Spleen (tissue), 11 donors: ENCODE measurements around the gene BCL10. TPM values are rescaled to one million over a fixed set of nuclear protein-coding genes. Genes with fewer than 3 reads are reported as not detected.

Experiments used
- DNase-seq: peaks from one replicate; pipeline ENCODE4 v3.0.0-alpha.2; 2020
- H3K27ac ChIP-seq, 8 donors: fragments of 200-600 bp; sonication (generic) in 7 of 8; 1 replicate in 4 of 8; 2 replicates in 4 of 8; pipeline versions ENCODE4 v1.5.0 to v1.8.0; 2016 to 2021; ENCODE audit warnings: inconsistent platforms in 4 of 8, mild to moderate bottlenecking in 4 of 8, moderate library complexity in 1 of 8
- H3K27me3 ChIP-seq, 7 donors: fragments of 200-600 bp; sonication (generic) in 6 of 7; replicated peaks in 1 of 7; 1 replicate in 4 of 7; 2 replicates in 3 of 7; pipeline versions ENCODE4 v1.5.0 to v1.8.0; 2016 to 2021; ENCODE audit warnings: inconsistent platforms in 3 of 7, mild to moderate bottlenecking in 1 of 7
- H3K36me3 ChIP-seq, 6 donors: fragments of 200-600 bp; sonication (generic) in 5 of 6; 1 replicate in 4 of 6; 2 replicates in 2 of 6; pipeline versions ENCODE4 v1.5.0 to v1.8.0; 2016 to 2021; ENCODE audit warnings: inconsistent platforms in 2 of 6
- H3K4me1 ChIP-seq, 6 donors: fragments of 200-600 bp; sonication (generic) in 5 of 6; 1 replicate in 3 of 6; 2 replicates in 3 of 6; pipeline versions ENCODE4 v1.5.0 to v1.8.0; 2016 to 2021; ENCODE audit warnings: inconsistent platforms in 3 of 6
- H3K4me3 ChIP-seq, 8 donors: fragments of 200-600 bp; sonication (generic) in 7 of 8; 1 replicate in 4 of 8; 2 replicates in 4 of 8; pipeline versions ENCODE4 v1.5.0 to v1.8.0; 2016 to 2021; ENCODE audit warnings: inconsistent platforms in 4 of 8, mild to moderate bottlenecking in 4 of 8, moderate library complexity in 2 of 8
- H3K9me3 ChIP-seq, 8 donors: fragments of 200-600 bp; sonication (generic) in 7 of 8; 1 replicate in 4 of 8; 2 replicates in 4 of 8; pipeline versions ENCODE4 v1.5.0 to v1.8.0; 2016 to 2021; ENCODE audit warnings: inconsistent platforms in 4 of 8
- POLR2A ChIP-seq, 3 donors: fragments of 450-650 bp; IDR thresholded peaks; one replicate each; pipeline ENCODE4 v1.5.1; 2017; ENCODE audit warnings: antibody characterized with exemption in 3 of 3, mild to moderate bottlenecking in 1 of 3
- POLR2AphosphoS5 ChIP-seq, 3 donors: sonication (generic); formaldehyde crosslinking; IDR thresholded peaks; one replicate each; pipeline ENCODE4 v1.5.1; 2017; ENCODE audit warnings: antibody characterized with exemption in 3 of 3
- WGBS, 5 donors: extraction: QIAGEN DNeasy Blood & Tissue Kit in 3 of 5; methylation state at CpG; one replicate each; pipeline versions ENCODE4 v1.1.5 to v1.1.7; 2013 to 2018; 5-methylcytosine and 5-hydroxymethylcytosine counted together
- intact Hi-C: fragments of 100-400 bp; cut with DNase I; formaldehyde crosslinking; loops from one replicate; pipeline ENCODE4 v1.15.0; 2023; ENCODE audit warnings: low total_unique reads
- polyA plus RNA-seq, 3 donors: library from polyadenylated mRNA; stranded (reverse); fragments of 200-250 nt; gene quantifications; one replicate each; pipeline ENCODE4 v1.2.1, GENCODE V29; 2013
- total RNA-seq, 7 donors: library from RNA; depleted of rRNA in 3 of 7; stranded (reverse); fragments of >200 nt in 3 of 7; fragmentation: NEBNext Ultra II Directional in 4 of 7; extraction: Animal tissue kit (Norgen Biotek cat#: 25700) in 4 of 7; gene quantifications; one replicate each; pipeline versions ENCODE4 v1.1.0 to v1.2.1, GENCODE V29; 2016 to 2021
- TF ChIP-seq, protein P1 (sequence below), 11 experiments: fragments of 200-600 bp in 7 of 11; fragments of 450-650 bp in 4 of 11; sonication (generic) in 4 of 11; IDR thresholded peaks in 8 of 11; conservative IDR thresholded peaks in 3 of 11; 1 replicate in 7 of 11; 2 replicates in 4 of 11; pipeline versions ENCODE4 v1.4.0 to v1.8.0; 2016 to 2021; ENCODE audit warnings: antibody characterized with exemption in 11 of 11, inconsistent platforms in 4 of 11, mild to moderate bottlenecking in 1 of 11
- donor health status: healthy with polysubstance abuse.
- donor health status: DM: no; HTN: no; CAD: no; lungs with moderate emphysema.
- donor health status: DM: no; HTN: no; CAD: no.
- donor health status: Bipolar disorder and iron deficiency.
- donor health status: healthy.
- donor health status: DM: no; HTN: no; CAD: no.
- donor health status: DM: yes; HTN: yes; CAD: no.

BCL10 gene
- total and polyA plus RNA-seq, 10 donors: 10.5 to 45.1 (median 33.7) TPM

DNA sequence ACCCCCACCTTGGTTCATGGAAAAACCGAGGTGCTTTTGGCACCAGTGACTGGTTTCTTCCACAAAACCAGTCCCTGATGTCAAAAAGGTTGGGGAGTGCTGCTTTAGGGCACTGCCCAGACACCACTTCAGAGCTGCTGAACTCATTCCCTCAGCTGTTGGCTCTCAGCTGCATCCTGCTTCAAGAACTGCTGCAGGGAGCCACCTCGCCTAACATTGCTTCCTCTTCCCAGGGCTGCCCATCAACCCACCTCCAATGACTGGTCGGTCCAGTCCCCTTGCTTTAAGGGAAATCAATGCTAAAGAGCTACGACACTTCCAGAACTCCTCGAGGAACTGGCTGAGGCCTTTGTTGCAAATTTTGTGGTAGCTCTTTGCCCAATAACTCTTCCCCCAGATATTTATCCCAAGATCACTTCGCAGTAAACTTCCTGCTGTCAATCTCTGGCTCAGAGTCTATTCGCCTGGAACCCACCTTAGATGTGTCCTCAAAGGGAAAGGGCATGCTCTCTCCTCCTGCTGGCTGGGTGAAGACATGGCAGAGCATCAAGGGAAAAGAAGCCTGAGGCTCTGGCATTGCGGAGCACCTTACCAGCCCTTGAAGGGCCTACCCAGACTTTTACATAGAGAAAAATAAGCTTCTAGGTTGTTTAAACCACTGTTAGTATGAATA is 46.0 kb downstream of the BCL10 start:
- Histone ChIP-seq H3K4me1 (peaks cover 0 to 6% (median 0%) of the 10 kb centered on the region in 6 donors), H3K36me3 (no peaks in the 10 kb centered on the region), H3K27me3 (no peaks in the 10 kb centered on the region), H3K27ac (no peak overlapping the region), H3K4me3 (no peak overlapping the region), H3K9me3 (no peaks in the 10 kb centered on the region)
- intact Hi-C loops: no loop called here
- no peak for DNase-seq
- 47 to 68% (median 59%) methylated on average over 8 of the region's 8 CpGs for WGBS, 5 donors
- TF ChIP-seq POLR2A (IDR thresholded peaks at IDR 0.05) (no peak), POLR2AphosphoS5 (IDR thresholded peaks at IDR 0.05) (no peak)
- TF ChIP-seq, protein P1, sequence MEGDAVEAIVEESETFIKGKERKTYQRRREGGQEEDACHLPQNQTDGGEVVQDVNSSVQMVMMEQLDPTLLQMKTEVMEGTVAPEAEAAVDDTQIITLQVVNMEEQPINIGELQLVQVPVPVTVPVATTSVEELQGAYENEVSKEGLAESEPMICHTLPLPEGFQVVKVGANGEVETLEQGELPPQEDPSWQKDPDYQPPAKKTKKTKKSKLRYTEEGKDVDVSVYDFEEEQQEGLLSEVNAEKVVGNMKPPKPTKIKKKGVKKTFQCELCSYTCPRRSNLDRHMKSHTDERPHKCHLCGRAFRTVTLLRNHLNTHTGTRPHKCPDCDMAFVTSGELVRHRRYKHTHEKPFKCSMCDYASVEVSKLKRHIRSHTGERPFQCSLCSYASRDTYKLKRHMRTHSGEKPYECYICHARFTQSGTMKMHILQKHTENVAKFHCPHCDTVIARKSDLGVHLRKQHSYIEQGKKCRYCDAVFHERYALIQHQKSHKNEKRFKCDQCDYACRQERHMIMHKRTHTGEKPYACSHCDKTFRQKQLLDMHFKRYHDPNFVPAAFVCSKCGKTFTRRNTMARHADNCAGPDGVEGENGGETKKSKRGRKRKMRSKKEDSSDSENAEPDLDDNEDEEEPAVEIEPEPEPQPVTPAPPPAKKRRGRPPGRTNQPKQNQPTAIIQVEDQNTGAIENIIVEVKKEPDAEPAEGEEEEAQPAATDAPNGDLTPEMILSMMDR (IDR thresholded peaks at IDR 0.05 in 8 of 11, conservative IDR thresholded peaks at IDR 0.05 in 3 of 11): no peak

DNA sequence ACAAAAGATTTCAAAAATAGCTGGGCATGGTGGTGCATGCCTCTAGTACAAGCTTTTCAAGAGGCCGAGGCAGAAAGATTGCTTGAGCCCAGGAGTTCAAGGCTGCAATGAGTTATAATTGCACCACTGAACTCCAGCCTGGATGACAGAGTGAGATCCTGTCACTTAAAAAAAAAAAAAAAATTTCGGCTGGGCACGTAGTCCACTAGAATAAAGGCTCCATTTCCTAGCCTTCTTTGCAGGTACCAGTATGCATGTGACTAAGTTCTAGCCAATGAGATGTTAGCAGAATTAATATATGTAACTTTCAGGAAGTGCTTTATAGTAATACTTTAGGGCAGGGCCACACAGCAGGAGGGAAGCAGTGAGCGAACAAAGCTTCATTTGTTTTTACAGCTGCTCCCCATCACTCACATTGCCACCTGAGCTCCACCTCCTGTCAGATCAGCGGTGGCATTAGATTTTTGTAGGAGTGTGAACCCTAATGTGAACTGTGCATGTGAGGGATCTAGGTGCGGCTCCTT is 46.8 kb downstream of the BCL10 start:
- peaks cover 0 to 9% (median 1%) of the 10 kb centered on the region in 6 donors for H3K4me1 ChIP-seq
- H3K9me3 ChIP-seq: no peaks in the 10 kb centered on the region
- TF ChIP-seq, protein P1 (IDR thresholded peaks at IDR 0.05 in 8 of 11, conservative IDR thresholded peaks at IDR 0.05 in 3 of 11): no peak
- TF ChIP-seq POLR2A (IDR thresholded peaks at IDR 0.05): no peak
- no peak for TF ChIP-seq POLR2AphosphoS5 (IDR thresholded peaks at IDR 0.05)
- WGBS, 5 donors: 85 to 89% (median 88%) methylated on average over 6 of the region's 6 CpGs
- DNase-seq: no peak
- no peaks in the 10 kb centered on the region for H3K36me3 ChIP-seq
- no peak overlapping the region for H3K27ac ChIP-seq
- no peak overlapping the region for H3K4me3 ChIP-seq
- intact Hi-C loops: no loop called here
- no peaks in the 10 kb centered on the region for H3K27me3 ChIP-seq

DNA sequence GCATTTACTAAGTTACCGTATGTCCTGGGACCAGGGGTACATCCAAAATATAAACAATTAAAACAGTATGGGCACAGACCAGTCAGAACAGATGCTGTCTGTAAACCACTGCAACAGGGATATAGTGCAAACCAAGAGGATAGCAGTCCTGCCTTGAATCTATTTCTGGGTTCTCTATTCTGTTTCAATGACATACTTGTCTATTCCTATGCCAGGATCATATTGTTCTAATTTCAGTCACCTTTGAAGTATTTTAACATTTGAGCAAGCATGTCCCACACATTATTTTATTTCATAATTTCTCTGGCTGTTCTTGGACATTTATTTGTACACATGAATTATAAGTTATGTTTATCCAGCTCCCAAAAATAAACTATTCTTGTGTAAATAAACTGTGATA is 47.5 kb downstream of the BCL10 start:
- TF ChIP-seq, protein P1 (IDR thresholded peaks at IDR 0.05 in 8 of 11, conservative IDR thresholded peaks at IDR 0.05 in 3 of 11): no peak
- TF ChIP-seq POLR2AphosphoS5 (IDR thresholded peaks at IDR 0.05): no peak
- no peak for TF ChIP-seq POLR2A (IDR thresholded peaks at IDR 0.05)
- DNase-seq: no peak
- Histone ChIP-seq H3K9me3 (no peaks in the 10 kb centered on the region), H3K27me3 (no peaks in the 10 kb centered on the region), H3K4me3 (no peak overlapping the region), H3K27ac (no peak overlapping the region), H3K36me3 (no peaks in the 10 kb centered on the region), H3K4me1 (peaks cover 0 to 9% (median 2%) of the 10 kb centered on the region in 6 donors)
- 0 to 98% (median 54%) methylated on average over 1 of the region's 1 CpG for WGBS, 5 donors
- intact Hi-C loops: no loop called here

DNA sequence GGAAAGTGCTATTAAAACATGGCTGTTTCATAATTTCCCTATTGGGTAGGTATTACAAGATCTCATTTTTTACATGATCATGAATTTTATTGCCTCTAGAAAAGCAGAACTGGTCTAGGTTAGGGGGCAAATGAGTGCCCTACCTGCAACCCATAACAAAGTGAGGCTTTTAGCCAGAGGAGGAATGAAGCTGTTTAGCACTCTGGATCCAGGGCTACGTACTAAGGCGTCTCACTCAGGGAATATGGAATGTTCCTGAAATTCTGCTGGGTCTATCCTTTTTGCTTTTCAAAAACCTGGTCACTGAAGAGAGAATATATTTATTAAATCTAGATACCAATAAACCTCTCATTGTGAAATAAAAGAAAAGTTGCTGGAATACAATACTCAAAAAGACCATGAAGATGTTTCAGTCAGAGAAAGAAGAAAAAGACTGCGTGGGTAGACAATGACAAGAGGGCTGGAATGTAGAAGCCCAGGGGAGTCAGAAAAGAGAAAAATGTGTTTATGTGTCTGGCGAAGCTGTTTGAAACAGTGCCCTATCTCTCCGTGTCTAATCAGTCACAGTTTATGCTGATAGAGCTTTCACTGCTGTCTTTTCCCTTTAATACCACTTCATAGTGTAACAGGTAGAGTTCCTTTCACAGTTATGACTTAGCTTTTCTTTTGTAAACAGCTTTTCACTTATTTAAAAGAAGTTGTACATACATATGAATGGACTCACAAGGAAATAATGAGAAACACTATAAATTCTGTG is 50.6 kb downstream of the BCL10 start:
- Histone ChIP-seq H3K27ac (no peak overlapping the region), H3K9me3 (no peaks in the 10 kb centered on the region), H3K36me3 (no peaks in the 10 kb centered on the region), H3K27me3 (no peaks in the 10 kb centered on the region), H3K4me3 (no peak overlapping the region), H3K4me1 (peaks cover 0 to 9% (median 2%) of the 10 kb centered on the region in 6 donors)
- 81 to 88% (median 81%) methylated on average over 5 of the region's 5 CpGs for WGBS, 5 donors
- DNase-seq: no peak
- intact Hi-C loops: no loop called here
- TF ChIP-seq POLR2AphosphoS5 (IDR thresholded peaks at IDR 0.05): no peak
- TF ChIP-seq, protein P1 (IDR thresholded peaks at IDR 0.05 in 8 of 11, conservative IDR thresholded peaks at IDR 0.05 in 3 of 11): no peak
- TF ChIP-seq POLR2A (IDR thresholded peaks at IDR 0.05): no peak
